Peyer's patch (tissue), 4 donors: ENCODE data around the gene FGGY.

Experiments
- POLR2A ChIP-seq, 2 donors: fragments of 450-650 bp; IDR thresholded peaks; one replicate each; pipeline ENCODE4 v1.5.1; 2017; ENCODE audit warnings: antibody characterized with exemption in 2 of 2, mild to moderate bottlenecking in 2 of 2, moderate library complexity in 2 of 2
- TF ChIP-seq, protein P1 (sequence below), 6 experiments: fragments of 450-650 bp in 4 of 6; fragments of 200-600 bp in 2 of 6; sonication (generic) in 1 of 6; IDR thresholded peaks; one replicate each; pipeline ENCODE4 v1.5.1; 2017 to 2019; ENCODE audit warnings: antibody characterized with exemption in 6 of 6, mild to moderate bottlenecking in 3 of 6, moderate library complexity in 1 of 6

DNA sequence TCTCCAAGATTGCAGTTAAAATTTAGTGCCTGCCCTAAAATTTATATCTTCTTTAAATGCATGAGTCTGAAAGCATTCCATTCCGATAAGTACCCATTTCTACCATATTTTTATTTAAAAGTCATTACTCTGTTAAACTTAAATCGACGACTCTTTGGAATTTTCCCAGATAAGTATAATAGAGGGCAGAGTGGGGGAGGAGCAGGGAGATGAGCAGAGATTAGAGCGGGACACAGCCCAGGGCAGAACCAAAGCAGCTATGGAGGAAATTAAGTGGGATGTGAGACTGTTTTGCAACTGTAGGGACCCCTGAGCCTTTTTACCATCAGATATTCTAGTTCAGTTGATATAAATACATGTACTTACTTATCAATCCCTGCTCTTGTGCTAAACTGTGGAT lies 257.9 kb downstream of the FGGY start:
- TF ChIP-seq POLR2A (IDR thresholded peaks at IDR 0.05): no peak
- TF ChIP-seq, protein P1, sequence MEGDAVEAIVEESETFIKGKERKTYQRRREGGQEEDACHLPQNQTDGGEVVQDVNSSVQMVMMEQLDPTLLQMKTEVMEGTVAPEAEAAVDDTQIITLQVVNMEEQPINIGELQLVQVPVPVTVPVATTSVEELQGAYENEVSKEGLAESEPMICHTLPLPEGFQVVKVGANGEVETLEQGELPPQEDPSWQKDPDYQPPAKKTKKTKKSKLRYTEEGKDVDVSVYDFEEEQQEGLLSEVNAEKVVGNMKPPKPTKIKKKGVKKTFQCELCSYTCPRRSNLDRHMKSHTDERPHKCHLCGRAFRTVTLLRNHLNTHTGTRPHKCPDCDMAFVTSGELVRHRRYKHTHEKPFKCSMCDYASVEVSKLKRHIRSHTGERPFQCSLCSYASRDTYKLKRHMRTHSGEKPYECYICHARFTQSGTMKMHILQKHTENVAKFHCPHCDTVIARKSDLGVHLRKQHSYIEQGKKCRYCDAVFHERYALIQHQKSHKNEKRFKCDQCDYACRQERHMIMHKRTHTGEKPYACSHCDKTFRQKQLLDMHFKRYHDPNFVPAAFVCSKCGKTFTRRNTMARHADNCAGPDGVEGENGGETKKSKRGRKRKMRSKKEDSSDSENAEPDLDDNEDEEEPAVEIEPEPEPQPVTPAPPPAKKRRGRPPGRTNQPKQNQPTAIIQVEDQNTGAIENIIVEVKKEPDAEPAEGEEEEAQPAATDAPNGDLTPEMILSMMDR (IDR thresholded peaks at IDR 0.05): no peak
